GM12873 (cell line): ENCODE measurements around the gene C22orf39.

Experiments
- TF ChIP-seq, protein P1 (sequence below): IDR thresholded peaks from 2 replicates; pipeline ENCODE4 v1.5.1; 2012; ENCODE audit warnings: low read depth, mild to moderate bottlenecking, moderate library complexity, low read length, control low read depth; ENCODE audit not compliant: insufficient read depth; ENCODE audit errors: missing control alignments

The C22orf39 gene

DNA sequence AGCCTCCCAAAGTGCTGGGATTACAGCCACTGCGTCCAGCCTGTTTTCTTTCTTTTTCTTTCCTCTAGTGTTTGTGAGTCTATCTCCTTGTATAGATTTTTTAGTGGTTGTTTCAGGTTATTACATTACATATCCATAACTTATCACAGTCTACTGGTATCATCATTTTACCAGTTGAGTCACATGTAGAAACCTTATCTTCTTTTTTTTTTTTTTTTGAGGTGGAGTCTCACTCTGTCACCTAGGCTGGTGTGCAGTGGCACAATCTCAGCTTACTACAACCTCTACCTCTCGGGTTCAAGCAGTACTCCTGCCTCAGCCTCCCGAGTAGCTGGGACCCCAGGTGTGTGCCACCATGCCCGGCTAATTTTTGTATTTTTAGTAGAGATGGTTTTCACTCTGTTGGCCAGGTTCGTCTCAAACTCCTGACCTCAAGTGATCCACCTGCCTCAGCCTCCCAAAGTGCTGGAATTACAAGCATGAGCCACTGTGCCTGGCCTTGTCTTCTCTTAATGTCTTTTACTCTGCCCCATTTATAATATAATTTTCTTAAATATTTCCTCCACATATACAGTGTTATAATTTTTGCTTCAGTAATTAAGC, 43.2 kb upstream of the C22orf39 start:
- TF ChIP-seq, protein P1, sequence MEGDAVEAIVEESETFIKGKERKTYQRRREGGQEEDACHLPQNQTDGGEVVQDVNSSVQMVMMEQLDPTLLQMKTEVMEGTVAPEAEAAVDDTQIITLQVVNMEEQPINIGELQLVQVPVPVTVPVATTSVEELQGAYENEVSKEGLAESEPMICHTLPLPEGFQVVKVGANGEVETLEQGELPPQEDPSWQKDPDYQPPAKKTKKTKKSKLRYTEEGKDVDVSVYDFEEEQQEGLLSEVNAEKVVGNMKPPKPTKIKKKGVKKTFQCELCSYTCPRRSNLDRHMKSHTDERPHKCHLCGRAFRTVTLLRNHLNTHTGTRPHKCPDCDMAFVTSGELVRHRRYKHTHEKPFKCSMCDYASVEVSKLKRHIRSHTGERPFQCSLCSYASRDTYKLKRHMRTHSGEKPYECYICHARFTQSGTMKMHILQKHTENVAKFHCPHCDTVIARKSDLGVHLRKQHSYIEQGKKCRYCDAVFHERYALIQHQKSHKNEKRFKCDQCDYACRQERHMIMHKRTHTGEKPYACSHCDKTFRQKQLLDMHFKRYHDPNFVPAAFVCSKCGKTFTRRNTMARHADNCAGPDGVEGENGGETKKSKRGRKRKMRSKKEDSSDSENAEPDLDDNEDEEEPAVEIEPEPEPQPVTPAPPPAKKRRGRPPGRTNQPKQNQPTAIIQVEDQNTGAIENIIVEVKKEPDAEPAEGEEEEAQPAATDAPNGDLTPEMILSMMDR, result no peak

DNA sequence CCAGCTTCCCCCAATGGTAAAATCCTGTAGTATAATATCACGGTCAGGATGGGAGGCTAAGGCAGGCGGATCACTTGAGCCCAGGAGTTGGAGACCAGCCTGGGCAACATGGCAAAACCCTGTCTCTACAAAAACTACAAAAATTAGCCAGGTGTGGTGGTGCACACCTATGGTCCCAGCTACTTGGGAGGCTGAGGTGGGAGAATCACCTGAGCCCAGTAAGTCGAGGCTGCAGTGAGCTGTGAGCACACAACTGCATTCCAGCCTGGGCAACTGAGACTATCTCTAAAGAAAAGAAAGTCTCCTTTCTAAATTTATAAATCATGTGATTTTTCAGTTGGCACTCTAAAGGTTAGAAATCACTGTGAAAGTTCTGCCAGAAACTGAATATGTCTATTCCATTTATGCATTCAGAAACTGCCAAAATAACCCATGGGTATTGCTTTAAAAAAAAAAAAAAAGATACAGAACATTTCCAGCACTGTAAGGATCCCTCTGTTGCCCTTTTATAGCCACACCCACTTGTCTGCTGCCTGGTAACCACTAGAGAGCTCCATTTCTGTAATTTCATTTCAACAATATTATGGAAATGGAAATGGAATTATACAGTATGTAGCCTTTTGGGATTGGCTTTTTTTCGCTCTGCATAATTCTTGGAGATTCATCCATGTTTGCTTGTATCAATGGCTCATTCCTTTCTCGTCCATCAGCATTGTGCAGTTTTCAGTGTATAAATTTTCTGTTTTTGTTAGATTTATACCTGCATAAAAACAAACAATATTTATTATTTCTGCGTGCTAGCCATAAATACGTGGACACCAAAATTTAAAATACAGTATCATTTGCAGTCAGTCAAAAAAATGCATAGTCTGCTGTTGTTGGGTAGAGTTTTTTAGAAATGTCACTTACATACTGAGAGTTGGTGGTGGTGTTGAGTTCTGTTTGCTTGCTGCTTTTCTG, 41.7 kb upstream of the C22orf39 start:
- TF ChIP-seq, protein P1, result no peak

DNA sequence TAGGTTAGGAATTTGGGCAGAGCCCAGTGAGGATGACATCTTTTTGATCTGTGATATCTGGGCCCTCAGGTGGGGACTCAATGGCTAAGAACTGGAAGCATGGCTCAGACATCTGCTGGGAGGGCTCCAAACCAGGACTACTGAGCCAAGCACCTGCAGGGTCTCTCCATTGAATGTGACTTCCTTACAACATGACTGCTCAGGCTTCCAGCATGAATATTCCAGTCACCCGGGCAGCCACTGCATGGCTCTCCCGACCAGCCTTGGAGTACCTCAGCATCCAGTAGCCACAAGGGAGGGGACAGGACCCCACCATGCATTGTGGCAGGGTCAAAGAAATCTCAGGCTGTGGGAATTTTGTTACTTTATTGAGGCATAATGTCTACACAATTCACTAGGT, 40.8 kb upstream of the C22orf39 start:
- TF ChIP-seq, protein P1, result no peak

DNA sequence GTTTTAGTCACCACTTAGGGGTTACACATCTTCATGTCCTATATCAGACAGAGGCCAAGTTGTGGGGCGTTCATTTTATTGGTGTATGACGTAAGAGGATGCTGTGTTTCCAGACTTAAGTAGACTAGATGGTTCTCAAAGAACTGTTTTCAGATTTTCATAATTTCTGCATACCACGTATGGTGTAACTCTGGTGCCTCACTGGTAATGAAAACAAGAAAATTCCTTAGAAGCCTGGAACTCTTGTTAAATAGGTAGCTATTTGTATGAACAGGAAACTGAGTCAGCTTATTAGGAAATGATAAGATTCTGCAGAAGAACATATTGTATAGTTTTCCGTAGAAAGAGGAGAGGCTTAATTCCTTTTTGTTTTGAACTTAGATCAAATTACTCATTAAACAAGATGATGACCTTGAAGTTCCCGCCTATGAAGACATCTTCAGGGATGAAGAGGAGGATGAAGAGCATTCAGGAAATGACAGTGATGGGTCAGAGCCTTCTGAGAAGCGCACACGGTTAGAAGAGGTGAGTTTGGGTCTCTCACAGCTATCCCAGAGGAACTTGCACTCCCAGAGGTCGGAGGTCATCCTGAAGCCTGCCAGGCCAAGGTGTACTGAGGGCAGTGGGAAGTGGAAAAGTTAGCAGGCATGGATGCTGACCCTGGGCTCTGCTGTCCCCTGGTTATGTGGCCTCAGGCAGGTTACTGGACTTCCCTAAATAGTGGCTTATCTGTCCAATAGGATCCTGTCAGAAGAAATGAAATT, 36.2 kb upstream of the C22orf39 start:
- TF ChIP-seq, protein P1, result no peak

DNA sequence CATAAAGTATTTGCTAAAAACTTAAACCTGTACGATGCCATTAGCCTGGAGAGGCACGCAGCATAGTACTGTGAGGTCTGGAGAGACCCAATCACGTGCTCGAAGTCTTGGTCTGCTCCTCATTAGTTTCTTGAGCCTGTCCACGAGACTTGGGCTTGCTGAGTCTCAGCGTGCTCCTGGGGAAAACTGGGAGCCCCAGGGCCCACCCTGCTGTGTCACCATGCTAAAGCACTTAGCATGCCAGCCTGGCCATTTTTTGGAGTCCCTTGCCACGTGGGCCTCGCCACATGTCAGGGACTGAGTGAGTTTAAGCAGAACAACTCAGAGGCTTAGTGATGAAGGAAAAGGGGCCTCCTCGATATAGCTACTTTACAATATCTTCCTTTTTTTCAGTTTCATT, 34.8 kb upstream of the C22orf39 start:
- TF ChIP-seq, protein P1, result no peak

DNA sequence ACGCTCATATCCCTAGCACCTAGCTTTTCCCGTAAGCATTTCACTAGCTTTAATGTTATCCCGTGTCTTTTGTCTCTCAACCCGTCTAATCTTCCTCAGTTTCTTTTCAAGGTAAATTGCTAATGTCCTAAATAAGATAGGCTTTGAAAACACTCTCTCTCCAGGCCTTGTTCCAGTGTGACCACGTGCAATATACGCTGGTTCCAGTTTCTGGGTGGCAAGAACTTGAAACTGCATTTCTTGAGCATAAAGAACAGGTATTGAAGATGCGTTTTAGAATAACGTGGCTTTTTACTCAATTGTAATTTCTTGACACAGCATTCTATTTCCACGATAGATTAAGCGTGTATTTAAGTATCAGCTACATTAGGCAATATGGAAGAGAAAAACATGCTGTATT, 33.3 kb upstream of the C22orf39 start:
- TF ChIP-seq, protein P1, result no peak

DNA sequence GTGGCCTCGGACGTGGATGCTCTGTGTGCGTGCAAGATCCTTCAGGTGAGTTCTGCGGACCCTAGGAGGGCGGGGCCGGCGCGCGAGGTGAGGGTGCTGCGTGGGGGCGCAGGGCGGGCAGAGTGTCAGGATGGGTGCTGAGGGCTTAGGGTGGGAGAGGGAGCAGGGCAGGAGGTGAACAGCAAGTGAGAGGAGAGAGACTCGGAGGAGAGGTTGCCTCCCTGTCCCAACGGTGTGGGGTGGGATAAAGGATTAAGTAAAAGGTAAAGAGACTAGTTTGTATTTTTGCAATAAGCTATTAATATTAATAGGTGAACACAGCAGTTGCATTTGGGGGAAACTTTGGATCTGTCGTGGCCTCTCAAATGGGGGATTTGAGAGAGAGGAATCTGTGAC, 32.7 kb upstream of the C22orf39 start:
- TF ChIP-seq, protein P1, result no peak
